ENCODE results near the gene MS4A6A. TPM values are rescaled to one million over a fixed set of nuclear protein-coding genes. Genes with fewer than 3 reads are reported as not detected.

The MS4A6A gene
- total RNA-seq (2014; rRNA removed) = not detected in 2 replicates
- Bru-seq, nascent RNA = not detected
- BruChase-seq, experiment 1, labeled RNA remaining after a 6-hour chase = not detected
- BruChase-seq, experiment 2, labeled RNA remaining after a 2-hour chase = percentile 6 among the genes with signal in this experiment
- long read RNA-seq = 0 reads

GRCh38 chr11:60182541-60183330 is at the start of gene MS4A6A:
Gene MS4A6A, minus strand, starts transcription at chr11:60183083. Its CDS starts 1,356 bp downstream, at chr11:60181727.
- no peak for DNase-seq
- H3K4me1 ChIP-seq (ENCODE audit: insufficient read depth, low read length) = no peaks in the 10 kb centered on the region
- no peaks in the 10 kb centered on the region for H4K20me1 ChIP-seq (ENCODE audit: low read length)
- H3K9me2 ChIP-seq (replicated peaks; ENCODE audit: low read length) = no peaks in the 10 kb centered on the region
- intact Hi-C loops (cut with micrococcal nuclease) = no loop called here
- H3K9me3 ChIP-seq (ENCODE audit: low read length) = no peaks in the 10 kb centered on the region
- no peak for ATAC-seq
- no peaks in the 10 kb centered on the region for H3F3A ChIP-seq (ENCODE audit: low read length, unreplicated experiment)
- no peaks in the 10 kb centered on the region for H3K27me3 ChIP-seq (ENCODE audit: low read length)
- BruUV-seq (replicated peaks) = no TSS peak
- H3K27ac ChIP-seq (ENCODE audit: low read length) = no peak within 1 kb of the TSS
- CTCF ChIA-PET = no interaction called here
- no peak for TF ChIP-seq CTCF (conservative IDR thresholded peaks at IDR 0.05; ENCODE audit: low read depth, low read length)
- TF ChIP-seq EZH2 (IDR thresholded peaks at IDR 0.05; ENCODE audit: low read length, unreplicated experiment) = no peak
- H3K79me2 ChIP-seq (ENCODE audit: low read length) = no peaks in the 10 kb centered on the region
- H2AFZ ChIP-seq (ENCODE audit: low read length) = no peak within 1 kb of the TSS
- H3K36me3 ChIP-seq (ENCODE audit: low read depth, low read length) = no peaks in the 10 kb centered on the region
- no peak within 1 kb of the TSS for H3K9ac ChIP-seq (ENCODE audit: low read length)
- POLR2A ChIA-PET (ENCODE audit: unreplicated experiment) = no interaction called here
- no peak within 1 kb of the TSS for H3K4me3 ChIP-seq (ENCODE audit: low read length)
- H3K4me2 ChIP-seq (ENCODE audit: low read length) = no peak within 1 kb of the TSS

- no peak for ATAC-seq
- Histone ChIP-seq H3K9me3 (ENCODE audit: low read length) (no peaks in the 10 kb centered on the region), H3K27me3 (ENCODE audit: low read length) (no peaks in the 10 kb centered on the region), H3F3A (ENCODE audit: low read length, unreplicated experiment) (no peaks in the 10 kb centered on the region), H3K9me2 (replicated peaks; ENCODE audit: low read length) (no peaks in the 10 kb centered on the region), H2AFZ (ENCODE audit: low read length) (no peak overlapping the region), H3K9ac (ENCODE audit: low read length) (no peak overlapping the region), H3K79me2 (ENCODE audit: low read length) (no peaks in the 10 kb centered on the region), H4K20me1 (ENCODE audit: low read length) (no peaks in the 10 kb centered on the region), H3K27ac (ENCODE audit: low read length) (no peak overlapping the region), H3K4me3 (ENCODE audit: low read length) (no peak overlapping the region), H3K4me2 (ENCODE audit: low read length) (no peak overlapping the region), H3K36me3 (ENCODE audit: low read depth, low read length) (no peaks in the 10 kb centered on the region), H3K4me1 (ENCODE audit: insufficient read depth, low read length) (peaks cover 13% of the 10 kb centered on the region)
- CTCF ChIA-PET = no interaction called here
- POLR2A ChIA-PET (ENCODE audit: unreplicated experiment) = no interaction called here
- DNase-seq = no peak
- TF ChIP-seq EZH2 (IDR thresholded peaks at IDR 0.05; ENCODE audit: low read length, unreplicated experiment) (no peak), CTCF (conservative IDR thresholded peaks at IDR 0.05; ENCODE audit: low read depth, low read length) (no peak), EZH2phosphoT487 (IDR thresholded peaks at IDR 0.05; ENCODE audit: borderline replicate concordance, low read length) (no peak)
- intact Hi-C loops (cut with micrococcal nuclease) = no loop called here
- BruUV-seq (replicated peaks) = no TSS peak
Observed at GRCh38 chr11:60230681-60231080, 47.8 kb upstream of the MS4A6A start.

GRCh38 chr11:60222141-60222540 is 39.3 kb upstream of the MS4A6A start:
- BruUV-seq (replicated peaks) = no TSS peak
- Histone ChIP-seq H3F3A (ENCODE audit: low read length, unreplicated experiment) (no peaks in the 10 kb centered on the region), H3K4me1 (ENCODE audit: insufficient read depth, low read length) (no peaks in the 10 kb centered on the region), H4K20me1 (ENCODE audit: low read length) (no peaks in the 10 kb centered on the region), H2AFZ (ENCODE audit: low read length) (no peak overlapping the region), H3K27me3 (ENCODE audit: low read length) (no peaks in the 10 kb centered on the region), H3K9ac (ENCODE audit: low read length) (no peak overlapping the region), H3K79me2 (ENCODE audit: low read length) (no peaks in the 10 kb centered on the region), H3K4me2 (ENCODE audit: low read length) (no peak overlapping the region), H3K9me2 (replicated peaks; ENCODE audit: low read length) (no peaks in the 10 kb centered on the region), H3K27ac (ENCODE audit: low read length) (no peak overlapping the region), H3K9me3 (ENCODE audit: low read length) (no peaks in the 10 kb centered on the region), H3K4me3 (ENCODE audit: low read length) (no peak overlapping the region), H3K36me3 (ENCODE audit: low read depth, low read length) (no peaks in the 10 kb centered on the region)
- ATAC-seq = no peak
- ChIA-PET POLR2A (ENCODE audit: unreplicated experiment) (no interaction called here), CTCF (no interaction called here)
- intact Hi-C loops (cut with micrococcal nuclease) = no loop called here
- no peak for DNase-seq
- TF ChIP-seq EZH2 (IDR thresholded peaks at IDR 0.05; ENCODE audit: low read length, unreplicated experiment) (no peak), EZH2phosphoT487 (IDR thresholded peaks at IDR 0.05; ENCODE audit: borderline replicate concordance, low read length) (no peak), CTCF (conservative IDR thresholded peaks at IDR 0.05; ENCODE audit: low read depth, low read length) (no peak)

Data from PC-3 (cell line).